ENCODE measurements around the gene LAMP1.

DNA sequence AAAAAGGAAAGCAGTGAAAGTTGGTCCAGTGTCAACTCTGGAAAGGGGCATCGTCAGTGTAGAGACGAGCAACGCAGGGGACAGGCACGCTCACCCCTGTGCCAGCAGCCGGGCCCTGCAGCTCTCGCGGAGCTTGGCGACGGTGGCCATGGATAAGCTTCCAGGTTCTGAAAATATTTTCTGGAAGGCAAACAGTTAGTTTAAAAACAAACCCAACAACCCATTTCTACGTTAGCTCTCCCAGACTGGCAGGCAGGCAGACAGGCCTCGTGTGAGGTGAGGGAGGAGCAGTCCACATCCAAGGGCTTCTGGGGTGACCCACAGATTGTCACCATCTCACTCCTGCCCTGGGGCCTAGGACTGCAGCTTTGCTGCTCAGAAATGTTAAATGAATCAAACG, 27.4 kb downstream of the LAMP1 start:
- TF ChIP-seq CREB1 (CRISPR knock-in tag; IDR thresholded peaks at IDR 0.05; ENCODE audit: low read depth): no peak
- TF ChIP-seq, protein P1, sequence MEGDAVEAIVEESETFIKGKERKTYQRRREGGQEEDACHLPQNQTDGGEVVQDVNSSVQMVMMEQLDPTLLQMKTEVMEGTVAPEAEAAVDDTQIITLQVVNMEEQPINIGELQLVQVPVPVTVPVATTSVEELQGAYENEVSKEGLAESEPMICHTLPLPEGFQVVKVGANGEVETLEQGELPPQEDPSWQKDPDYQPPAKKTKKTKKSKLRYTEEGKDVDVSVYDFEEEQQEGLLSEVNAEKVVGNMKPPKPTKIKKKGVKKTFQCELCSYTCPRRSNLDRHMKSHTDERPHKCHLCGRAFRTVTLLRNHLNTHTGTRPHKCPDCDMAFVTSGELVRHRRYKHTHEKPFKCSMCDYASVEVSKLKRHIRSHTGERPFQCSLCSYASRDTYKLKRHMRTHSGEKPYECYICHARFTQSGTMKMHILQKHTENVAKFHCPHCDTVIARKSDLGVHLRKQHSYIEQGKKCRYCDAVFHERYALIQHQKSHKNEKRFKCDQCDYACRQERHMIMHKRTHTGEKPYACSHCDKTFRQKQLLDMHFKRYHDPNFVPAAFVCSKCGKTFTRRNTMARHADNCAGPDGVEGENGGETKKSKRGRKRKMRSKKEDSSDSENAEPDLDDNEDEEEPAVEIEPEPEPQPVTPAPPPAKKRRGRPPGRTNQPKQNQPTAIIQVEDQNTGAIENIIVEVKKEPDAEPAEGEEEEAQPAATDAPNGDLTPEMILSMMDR (conservative IDR thresholded peaks at IDR 0.05; ENCODE audit: low read depth in 2 of 2): no peak
- no peak for TF ChIP-seq POLR2AphosphoS5 (IDR thresholded peaks at IDR 0.05; ENCODE audit: low read depth)
- TF ChIP-seq JUNB (IDR thresholded peaks at IDR 0.05; ENCODE audit: unreplicated experiment): no peak
- TF ChIP-seq, protein P2, sequence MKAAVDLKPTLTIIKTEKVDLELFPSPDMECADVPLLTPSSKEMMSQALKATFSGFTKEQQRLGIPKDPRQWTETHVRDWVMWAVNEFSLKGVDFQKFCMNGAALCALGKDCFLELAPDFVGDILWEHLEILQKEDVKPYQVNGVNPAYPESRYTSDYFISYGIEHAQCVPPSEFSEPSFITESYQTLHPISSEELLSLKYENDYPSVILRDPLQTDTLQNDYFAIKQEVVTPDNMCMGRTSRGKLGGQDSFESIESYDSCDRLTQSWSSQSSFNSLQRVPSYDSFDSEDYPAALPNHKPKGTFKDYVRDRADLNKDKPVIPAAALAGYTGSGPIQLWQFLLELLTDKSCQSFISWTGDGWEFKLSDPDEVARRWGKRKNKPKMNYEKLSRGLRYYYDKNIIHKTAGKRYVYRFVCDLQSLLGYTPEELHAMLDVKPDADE (IDR thresholded peaks at IDR 0.05): no peak
- TF ChIP-seq EZH2phosphoT487 (IDR thresholded peaks at IDR 0.05; ENCODE audit: unreplicated experiment): no peak
- TF ChIP-seq, protein P3, sequence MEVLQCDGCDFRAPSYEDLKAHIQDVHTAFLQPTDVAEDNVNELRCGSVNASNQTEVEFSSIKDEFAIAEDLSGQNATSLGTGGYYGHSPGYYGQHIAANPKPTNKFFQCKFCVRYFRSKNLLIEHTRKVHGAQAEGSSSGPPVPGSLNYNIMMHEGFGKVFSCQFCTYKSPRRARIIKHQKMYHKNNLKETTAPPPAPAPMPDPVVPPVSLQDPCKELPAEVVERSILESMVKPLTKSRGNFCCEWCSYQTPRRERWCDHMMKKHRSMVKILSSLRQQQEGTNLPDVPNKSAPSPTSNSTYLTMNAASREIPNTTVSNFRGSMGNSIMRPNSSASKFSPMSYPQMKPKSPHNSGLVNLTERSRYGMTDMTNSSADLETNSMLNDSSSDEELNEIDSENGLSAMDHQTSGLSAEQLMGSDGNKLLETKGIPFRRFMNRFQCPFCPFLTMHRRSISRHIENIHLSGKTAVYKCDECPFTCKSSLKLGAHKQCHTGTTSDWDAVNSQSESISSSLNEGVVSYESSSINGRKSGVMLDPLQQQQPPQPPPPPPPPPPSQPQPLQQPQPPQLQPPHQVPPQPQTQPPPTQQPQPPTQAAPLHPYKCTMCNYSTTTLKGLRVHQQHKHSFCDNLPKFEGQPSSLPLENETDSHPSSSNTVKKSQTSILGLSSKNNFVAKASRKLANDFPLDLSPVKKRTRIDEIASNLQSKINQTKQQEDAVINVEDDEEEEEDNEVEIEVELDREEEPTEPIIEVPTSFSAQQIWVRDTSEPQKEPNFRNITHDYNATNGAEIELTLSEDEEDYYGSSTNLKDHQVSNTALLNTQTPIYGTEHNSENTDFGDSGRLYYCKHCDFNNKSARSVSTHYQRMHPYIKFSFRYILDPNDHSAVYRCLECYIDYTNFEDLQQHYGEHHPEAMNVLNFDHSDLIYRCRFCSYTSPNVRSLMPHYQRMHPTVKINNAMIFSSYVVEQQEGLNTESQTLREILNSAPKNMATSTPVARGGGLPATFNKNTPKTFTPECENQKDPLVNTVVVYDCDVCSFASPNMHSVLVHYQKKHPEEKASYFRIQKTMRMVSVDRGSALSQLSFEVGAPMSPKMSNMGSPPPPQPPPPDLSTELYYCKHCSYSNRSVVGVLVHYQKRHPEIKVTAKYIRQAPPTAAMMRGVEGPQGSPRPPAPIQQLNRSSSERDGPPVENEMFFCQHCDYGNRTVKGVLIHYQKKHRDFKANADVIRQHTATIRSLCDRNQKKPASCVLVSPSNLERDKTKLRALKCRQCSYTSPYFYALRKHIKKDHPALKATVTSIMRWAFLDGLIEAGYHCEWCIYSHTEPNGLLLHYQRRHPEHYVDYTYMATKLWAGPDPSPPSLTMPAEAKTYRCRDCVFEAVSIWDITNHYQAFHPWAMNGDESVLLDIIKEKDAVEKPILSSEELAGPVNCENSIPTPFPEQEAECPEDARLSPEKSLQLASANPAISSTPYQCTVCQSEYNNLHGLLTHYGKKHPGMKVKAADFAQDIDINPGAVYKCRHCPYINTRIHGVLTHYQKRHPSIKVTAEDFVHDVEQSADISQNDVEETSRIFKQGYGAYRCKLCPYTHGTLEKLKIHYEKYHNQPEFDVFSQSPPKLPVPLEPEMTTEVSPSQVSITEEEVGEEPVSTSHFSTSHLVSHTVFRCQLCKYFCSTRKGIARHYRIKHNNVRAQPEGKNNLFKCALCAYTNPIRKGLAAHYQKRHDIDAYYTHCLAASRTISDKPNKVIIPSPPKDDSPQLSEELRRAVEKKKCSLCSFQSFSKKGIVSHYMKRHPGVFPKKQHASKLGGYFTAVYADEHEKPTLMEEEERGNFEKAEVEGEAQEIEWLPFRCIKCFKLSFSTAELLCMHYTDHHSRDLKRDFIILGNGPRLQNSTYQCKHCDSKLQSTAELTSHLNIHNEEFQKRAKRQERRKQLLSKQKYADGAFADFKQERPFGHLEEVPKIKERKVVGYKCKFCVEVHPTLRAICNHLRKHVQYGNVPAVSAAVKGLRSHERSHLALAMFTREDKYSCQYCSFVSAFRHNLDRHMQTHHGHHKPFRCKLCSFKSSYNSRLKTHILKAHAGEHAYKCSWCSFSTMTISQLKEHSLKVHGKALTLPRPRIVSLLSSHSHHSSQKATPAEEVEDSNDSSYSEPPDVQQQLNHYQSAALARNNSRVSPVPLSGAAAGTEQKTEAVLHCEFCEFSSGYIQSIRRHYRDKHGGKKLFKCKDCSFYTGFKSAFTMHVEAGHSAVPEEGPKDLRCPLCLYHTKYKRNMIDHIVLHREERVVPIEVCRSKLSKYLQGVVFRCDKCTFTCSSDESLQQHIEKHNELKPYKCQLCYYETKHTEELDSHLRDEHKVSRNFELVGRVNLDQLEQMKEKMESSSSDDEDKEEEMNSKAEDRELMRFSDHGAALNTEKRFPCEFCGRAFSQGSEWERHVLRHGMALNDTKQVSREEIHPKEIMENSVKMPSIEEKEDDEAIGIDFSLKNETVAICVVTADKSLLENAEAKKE (CRISPR knock-in tag; IDR thresholded peaks at IDR 0.05): no peak
- no peak for TF ChIP-seq EZH2 (IDR thresholded peaks at IDR 0.05; ENCODE audit: low read depth, unreplicated experiment)

Data from GM23338 (cell line).